Neural progenitor cell (in vitro differentiated cells): ENCODE data around the gene FHAD1.

Experiments used
- CTCF ChIP-seq: fragments of 200-600 bp; sonication (generic); IDR thresholded peaks from 2 replicates; pipeline ENCODE4 v1.5.1; 2017; ENCODE audit warnings: antibody characterized with exemption, mild to moderate bottlenecking
- EZH2 ChIP-seq: fragments of 200-600 bp; sonication (generic); IDR thresholded peaks from 2 replicates; pipeline ENCODE4 v1.6.1; 2017; ENCODE audit warnings: antibody characterized with exemption, mild to moderate bottlenecking, moderate library complexity
- EZH2phosphoT487 ChIP-seq: fragments of 200-600 bp; sonication (generic); IDR thresholded peaks from 2 replicates; pipeline ENCODE4 v1.6.1; 2017; ENCODE audit warnings: antibody characterized with exemption

DNA sequence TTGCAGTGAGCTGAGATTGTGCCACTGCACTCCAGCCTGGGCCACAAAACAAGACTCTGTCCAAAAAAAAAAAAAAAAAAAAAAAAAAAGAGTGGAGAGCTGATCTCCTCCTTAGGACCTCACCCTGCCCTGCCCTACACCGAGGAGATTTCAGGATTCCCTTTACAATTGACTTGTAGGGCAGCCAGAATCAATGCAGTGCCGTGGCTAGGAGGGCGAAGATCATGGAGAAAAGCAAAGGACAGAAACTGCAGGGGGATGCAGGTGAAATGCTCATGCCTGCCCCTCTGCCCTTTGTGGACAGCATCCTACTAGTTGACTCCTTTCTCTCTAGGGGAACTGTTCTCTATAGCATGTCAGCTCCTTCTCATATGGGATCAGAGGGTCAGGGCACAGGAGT is 9.6 kb downstream of the FHAD1 start:
- no peak for TF ChIP-seq CTCF
- TF ChIP-seq EZH2: no peak
- TF ChIP-seq EZH2phosphoT487: no peak
